K562 (cell line): ENCODE measurements around the gene SLC18A3.

Experiments used
- CEBPB ChIP-seq: fragments of 450-650 bp; IDR thresholded peaks from 2 replicates; pipeline ENCODE4 v1.6.1; 2016; ENCODE audit warnings: missing genetic modification characterization, missing compliant biosample characterization
- CTCF ChIP-seq, 3 experiments: IDR thresholded peaks in 2 of 3; conservative IDR thresholded peaks in 1 of 3; 2 replicates each; pipeline ENCODE4 v1.5.1; 2011 to 2012; ENCODE audit warnings: low read length in 3 of 3, mild to moderate bottlenecking in 3 of 3, control low read depth in 2 of 3, improper control_type of control experiment in 1 of 3, inconsistent platforms in 1 of 3, low read depth in 1 of 3, mixed read lengths in 1 of 3, moderate library complexity in 1 of 3; ENCODE audit not compliant: insufficient read depth in 2 of 3
- ESRRA ChIP-seq: fragments of 450-650 bp; IDR thresholded peaks from 2 replicates; pipeline ENCODE4 v1.6.1; 2014; ENCODE audit warnings: low read depth, mild to moderate bottlenecking, moderate library complexity, borderline replicate concordance
- ZFX ChIP-seq: sonication (generic); formaldehyde crosslinking; IDR thresholded peaks from 2 replicates; pipeline ENCODE4 v1.8.0; 2022; ENCODE audit warnings: mild to moderate bottlenecking, missing genetic modification reagents, moderate library complexity
- ZNF277 ChIP-seq: fragments of 250-450 bp; sonication (Bioruptor Pico); IDR thresholded peaks from 2 replicates; pipeline ENCODE4 v1.8.0; 2022; ENCODE audit warnings: inconsistent platforms, mild to moderate bottlenecking, moderate library complexity, borderline replicate concordance

GRCh38 chr10:49647985-49648795 is 38.1 kb downstream of the SLC18A3 start:
- TF ChIP-seq ZFX (CRISPR knock-in tag) (no peak), ESRRA (no peak), ZNF277 (CRISPR knock-in tag) (no peak), CTCF (IDR thresholded peaks at IDR 0.05 in 2 of 3, conservative IDR thresholded peaks at IDR 0.05 in 1 of 3; ENCODE audit: insufficient read depth in 2 of 3, low read depth in 1 of 3, low read length in 3 of 3) (no peak), CEBPB (no peak)
